Cortex of kidney (tissue), 1 donor: ENCODE measurements around the gene RCOR1.

Source experiments
- DNase-seq: peaks from one replicate; lab custom pipeline; 2025; lab: John Stamatoyannopoulos, UW

The RCOR1 gene

DNA sequence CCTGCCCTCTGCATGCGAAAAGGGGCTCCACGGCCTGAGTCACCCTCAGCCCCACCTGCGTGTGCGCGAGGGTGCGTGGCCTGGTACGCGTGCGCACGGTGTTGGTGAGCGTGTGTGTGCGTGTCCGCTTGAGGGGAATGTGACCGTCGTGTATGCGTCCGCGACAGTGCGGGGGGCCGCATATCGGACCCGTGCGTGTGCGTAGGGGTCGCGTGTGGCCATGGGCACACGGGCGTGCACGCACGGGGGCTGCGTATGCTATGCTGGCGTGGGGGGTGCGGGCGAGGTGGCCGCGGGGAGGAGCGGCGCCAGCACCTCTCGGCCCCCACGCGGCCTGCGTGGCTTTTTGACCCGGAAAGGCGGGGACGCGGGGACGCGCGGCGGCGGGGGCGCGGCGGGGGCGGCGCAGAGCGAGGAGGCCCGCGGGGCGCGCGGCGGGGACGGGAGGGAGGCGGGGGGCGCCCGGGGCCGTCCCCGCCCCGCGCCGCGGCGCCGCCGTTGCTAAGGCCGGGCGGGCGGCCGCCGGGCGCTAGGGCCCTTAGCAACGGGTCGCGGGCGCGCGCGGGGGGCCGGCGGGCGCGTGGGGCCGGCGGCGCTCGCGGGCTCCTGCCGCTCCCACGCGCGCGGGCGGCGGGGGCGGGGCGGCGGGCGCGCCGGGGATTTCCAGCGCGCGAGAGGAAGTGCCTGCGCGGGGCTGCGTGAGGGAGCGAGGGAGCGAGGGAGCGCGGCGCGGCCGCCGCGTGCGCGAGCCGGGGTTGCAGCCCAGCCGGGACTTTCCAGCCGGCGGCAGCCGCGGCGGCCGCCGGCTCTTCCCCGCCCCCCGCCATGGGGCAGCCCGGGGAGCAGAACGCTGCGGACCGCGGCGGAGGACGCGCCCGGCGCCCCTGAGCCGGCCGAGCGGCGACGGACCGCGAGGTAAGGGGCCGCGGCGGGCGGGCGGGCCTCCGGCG lies 184.6 kb downstream of the RCOR1 start, which contains the start of gene TRAF3:
Gene TRAF3 (plus strand): TSS at position 689 of the 950 bp plus-strand sequence. CDS start 92,753 bp downstream, outside the sequence.
- DNase-seq, result no peak

GRCh38 chr14:102777711-102778337 lies 185.4 kb downstream of the RCOR1 start:
- no peak for DNase-seq

DNA sequence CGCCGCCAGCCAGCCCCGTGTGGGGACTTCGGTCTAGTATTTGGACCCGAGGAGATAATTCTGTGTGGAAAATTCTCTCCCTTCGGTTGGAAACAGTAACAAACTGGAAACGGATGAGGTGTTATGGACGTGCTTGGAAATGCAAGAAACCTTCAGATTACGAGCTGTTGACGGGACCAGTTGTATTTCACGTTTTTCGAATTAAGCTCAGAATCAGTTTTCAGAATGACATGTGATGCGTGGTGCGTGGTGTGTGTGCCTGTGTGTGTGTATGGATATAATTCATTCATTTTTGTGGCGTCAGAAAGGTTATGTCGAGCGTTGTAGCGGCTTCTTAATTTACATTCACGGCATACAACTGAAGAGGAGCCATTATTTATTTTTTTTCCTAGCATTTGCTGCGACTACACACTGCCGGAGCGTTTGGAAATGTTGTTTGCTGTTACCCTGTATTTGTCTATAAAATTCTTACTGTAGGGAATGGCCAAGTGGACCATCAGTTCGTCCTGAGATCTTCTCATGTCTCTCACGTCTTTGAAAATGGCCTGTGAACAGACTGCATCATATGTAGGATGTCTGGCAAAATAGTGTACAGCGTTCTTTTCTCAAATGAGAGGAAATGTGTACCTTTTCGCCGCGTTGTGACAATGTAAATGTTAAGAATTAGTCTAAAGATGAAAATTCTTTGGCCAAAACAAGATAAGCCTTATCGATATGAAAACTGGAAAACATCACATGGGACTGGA lies 186.1 kb downstream of the RCOR1 start:
- DNase-seq, result no peak

DNA sequence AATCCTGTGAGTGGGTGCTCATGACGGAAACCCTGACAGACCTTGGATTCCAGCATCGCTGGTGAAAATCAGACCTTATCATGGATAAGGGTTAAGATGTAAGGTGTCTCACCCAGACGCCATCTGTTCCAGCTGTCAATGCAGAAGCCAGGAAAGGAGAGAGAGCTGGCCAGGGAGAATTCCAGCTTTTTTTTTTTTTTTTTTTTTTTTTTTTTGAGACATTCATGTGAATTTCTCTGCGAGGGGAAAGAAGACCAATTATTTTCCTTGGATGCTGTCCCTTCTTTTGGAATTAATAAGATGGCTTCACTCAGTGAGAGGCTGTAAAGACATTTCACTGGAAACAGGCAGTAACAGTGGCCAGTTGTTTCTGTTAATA lies 186.6 kb downstream of the RCOR1 start:
- no peak for DNase-seq

DNA sequence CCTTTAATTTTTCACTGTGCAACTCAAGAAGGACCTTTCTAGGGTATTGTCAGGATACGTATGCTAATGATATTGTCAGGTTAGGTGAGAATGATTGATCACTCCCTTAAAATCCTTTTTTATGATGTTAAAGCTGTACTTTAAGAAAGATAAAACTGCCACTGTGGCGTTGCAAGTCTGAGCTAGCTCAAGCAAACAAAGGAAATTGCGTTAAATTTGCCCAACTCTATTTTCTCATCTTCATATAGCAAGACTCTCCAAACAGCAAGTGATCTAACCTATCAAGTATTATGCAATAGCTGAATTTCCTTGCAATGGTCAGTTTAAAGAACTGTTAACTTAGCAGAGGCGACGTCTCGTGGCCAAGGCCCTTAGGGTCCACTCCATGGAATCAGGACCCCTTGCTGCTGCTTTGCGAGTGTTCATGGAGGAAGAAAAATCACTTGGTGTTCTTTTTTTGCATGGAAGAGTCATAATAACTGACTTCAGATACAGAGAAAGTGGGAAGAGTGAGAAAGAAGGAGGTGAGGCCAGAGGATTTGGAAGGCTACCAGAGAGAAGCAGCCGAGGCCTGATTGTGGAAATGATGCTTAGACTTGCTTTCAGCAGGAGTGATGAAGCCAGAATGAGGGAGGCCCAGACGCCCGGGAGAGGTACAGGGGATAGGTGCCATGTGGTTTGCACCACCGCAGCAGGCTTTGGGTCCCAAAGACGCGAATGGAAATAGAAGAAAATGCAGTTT lies 187.3 kb downstream of the RCOR1 start:
- no peak for DNase-seq
